GM18907 (cell line): Measurements from ENCODE around the gene JMJD1C.

Experiments used
- ATAC-seq: cut with Tn5 transposase; IDR thresholded peaks from one replicate; pipeline ENCODE4 v1.9.1; 2021; ENCODE audit warnings: mild to moderate bottlenecking, moderate library complexity; ENCODE audit not compliant: unreplicated experiment

The JMJD1C gene

DNA sequence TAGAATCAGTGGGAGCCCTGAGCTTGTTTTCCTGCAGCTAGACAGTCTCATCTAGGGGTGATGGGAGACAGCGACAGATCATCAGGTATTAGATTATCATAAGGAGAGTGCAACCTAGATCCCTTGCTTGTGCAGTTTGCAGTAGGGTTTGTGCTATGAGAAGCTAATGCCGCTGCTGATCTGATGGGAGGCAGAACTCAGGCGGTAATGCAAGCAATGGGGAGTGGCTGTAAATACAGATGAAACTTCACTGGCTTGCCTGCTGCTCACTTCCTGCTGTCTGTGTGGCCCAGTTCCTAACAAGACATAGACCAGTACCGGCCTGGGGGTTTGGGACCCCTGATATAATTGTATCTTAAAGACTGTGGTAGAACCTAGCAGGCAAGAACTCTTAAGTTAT is 315.0 kb downstream of the JMJD1C start:
- no peak for ATAC-seq

DNA sequence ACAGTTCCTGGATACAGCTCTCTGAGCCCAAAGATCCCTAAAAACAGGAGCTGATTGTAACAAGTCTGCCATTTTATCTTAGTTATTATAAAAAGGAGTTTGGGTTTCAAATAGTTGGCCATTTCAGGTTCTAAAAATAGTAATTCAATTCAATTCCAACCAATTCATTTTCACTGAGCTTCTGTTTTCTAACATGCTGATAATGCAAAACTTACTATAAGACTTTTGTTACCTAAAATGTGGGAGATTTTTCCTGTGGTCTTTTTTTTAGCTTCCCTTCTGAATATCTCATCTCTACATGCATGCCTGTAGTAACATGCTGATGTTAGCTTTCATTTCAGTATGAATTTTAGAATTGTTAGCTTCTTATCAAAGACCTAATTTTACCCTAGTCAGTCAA is 319.3 kb downstream of the JMJD1C start:
- ATAC-seq: no peak

DNA sequence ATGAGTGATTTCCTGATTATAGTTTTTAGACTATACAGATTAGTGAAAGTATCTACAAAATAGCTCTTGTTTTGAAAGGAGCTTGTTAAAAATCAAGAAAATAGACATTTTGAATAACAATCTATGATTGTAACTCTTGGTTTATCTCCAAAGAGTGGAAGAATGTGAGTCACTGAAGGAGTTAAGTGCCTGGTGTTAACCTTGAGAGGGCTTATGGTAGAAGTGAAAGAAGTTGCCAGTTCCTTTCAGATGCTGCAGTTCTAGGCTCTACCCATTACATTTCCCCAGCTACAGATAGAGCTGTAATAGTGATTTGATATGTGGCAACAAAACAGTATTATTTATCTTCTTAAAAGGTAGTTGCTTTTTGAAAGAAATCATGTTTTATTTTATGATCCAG is 320.0 kb downstream of the JMJD1C start:
- peak; percentile 57 for ATAC-seq

DNA sequence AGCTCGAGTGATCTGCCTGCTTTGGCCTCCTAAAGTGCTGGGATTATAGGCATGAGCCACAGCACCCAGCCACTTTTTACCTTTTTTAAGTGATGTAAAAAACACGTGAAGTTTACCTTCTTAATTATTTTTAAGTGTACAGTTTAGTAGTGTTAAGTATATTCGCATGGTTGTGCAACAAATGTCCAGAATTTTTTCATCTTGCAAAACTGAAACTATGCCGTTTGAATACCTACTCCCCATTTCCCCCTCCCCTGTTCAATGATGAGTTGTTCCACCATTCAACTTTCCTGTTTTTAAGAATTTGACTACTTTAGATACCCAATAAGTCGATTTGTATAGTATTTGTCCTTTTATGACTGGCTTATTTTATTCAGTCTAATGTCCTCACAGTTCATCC is 321.8 kb downstream of the JMJD1C start:
- no peak for ATAC-seq

DNA sequence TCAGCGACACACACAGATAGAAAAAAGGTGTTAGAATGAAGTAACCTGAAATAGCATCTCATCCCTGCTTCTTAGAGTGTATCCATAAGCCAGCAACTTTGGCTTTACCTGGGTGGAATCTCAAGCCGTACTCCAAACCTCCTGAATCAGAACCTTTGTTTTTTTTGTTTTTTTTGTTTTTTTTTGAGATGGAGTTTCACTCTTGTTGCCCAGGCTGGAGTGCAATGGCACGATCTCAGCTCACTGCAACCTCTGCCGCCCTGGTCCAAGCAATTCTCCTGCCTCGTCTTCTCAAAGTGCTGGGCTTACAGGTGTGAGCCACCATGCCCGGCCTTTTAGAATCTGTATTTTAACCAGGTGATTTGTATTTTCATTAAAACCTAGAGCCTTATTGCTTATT is 323.6 kb downstream of the JMJD1C start:
- no peak for ATAC-seq

DNA sequence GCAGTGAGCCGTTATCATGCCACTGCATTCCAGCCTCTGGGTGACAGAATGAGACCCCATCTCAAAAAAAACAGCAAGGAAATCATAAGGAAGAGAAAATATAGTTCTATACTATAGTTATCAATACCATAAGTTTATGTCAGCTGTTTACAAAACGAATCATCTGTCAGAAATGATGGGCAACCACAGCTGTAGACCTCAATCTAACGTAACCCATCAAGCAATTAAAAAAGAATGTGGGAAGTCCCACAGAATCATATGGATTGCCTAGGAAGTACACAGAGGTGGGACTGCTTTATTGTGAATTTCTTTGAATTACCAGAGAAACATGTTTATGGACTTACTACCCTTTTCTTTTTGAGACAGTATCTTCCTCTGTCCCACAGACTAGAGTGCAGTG is 325.7 kb downstream of the JMJD1C start:
- no peak for ATAC-seq

DNA sequence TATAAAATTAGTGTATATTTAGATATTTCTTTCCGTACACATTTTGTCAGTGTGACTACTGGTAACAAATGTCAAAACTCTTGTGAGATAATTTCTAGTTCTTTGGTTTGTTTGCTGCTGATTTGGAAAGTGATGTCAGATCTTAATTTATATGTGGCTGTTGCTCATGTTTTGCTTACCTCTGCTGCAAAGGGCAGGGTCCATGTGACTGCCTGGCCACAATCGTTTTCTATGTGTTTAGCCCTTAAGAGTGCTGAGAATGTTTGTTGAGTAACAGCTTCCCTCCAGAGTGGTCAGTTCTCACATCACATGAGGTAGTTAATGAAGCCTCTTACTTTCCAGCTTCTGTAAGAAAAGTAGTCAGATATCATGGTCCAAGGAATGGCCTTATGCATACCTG is 328.5 kb downstream of the JMJD1C start:
- no peak for ATAC-seq

DNA sequence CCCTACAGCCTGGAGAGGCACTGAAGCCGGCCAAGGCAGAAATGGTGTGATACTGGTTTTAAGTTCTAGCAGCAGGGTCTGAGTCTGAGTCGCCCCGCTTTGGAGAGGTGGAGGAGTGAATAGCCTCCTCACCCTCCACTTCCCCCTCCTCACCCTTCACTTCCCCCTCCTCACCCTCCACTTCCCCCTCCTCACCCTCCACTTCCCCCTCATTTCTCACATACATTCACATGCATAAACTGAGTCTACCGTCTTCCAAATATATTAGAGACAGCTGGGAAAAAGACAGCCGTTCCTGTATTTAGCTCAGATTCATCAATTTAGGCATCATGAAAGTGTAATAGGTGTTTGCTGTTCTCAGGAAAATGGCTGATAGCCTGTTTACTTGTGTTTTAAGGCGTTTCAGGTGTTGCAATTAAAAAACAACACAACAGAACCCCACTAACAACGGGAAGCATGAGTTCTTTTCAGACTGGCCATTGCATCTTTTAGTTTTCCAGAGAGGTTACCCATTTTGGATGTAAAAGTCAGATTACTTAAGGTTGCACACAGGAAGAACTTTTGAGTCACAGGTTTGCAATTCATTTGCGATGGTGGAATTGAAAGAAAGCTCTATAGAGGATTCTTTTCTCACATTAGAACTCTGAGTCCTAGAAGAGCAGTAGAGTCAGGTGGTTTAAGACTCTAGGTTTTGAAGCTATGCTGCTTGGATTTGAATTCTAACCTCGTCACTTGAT is 331.8 kb downstream of the JMJD1C start:
- ATAC-seq: no peak

DNA sequence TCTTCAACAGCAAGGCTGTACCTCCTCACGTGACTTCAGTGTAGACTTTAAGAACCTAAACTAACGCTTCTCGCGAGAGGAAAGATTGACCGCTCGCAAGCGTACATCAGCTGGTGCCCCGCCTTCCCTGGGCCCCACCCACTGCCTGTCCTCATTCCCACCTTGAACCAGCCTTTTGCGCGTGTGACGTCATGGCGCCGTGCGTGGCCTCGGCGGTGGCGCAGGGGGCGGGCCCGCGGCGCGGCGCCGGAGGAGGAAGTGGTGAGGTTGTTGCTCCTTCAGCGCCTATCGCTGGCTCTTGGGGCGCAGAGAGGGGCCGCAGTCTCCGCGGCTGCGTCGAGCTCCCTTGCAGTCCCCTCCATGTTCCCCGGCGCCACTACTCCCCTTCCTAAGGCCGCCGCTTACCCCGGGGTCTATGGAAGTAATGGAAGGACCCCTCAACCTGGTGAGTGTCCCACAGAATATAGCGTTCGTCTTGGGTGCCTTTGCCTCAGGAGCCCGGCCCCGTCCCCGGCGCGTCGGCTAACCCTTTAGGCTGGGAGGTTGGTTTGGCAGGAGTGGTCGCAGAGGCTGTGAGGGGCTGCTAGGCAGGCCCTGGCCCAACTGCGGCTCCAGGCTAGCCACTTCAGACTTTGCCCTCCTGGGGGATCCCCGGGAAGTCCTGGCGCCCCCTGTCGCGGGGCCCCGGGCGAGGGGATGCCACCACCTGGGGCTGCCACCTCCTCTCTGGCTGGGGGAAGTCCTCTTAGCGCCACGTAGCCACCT is 332.5 kb downstream of the JMJD1C start, which contains the start of gene NRBF2:
TSS of gene NRBF2 (plus strand) at position 273 of the 765 bp plus-strand sequence. CDS start at position 416, 143 bp downstream.
- ATAC-seq: peak; percentile 97

DNA sequence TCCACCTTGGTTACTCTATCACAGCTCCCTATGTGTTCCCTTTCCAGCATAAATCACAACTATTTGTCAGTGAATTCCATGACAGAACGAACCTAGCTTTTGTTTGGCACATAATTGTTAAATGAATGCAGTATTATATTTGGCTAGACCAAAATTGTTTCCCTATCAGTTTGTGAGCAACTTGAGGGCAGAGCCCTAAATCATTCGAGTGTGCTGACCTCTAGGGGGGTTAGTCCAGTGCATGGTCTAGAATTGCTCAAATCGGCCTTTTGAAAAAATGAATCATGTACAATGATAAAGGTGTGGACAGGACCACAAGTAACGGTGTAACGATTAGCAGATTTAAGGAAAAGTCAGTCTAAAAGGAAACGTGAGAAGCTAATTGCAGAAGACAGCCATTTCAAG is 333.1 kb downstream of the JMJD1C start:
- ATAC-seq: peak; percentile 0

DNA sequence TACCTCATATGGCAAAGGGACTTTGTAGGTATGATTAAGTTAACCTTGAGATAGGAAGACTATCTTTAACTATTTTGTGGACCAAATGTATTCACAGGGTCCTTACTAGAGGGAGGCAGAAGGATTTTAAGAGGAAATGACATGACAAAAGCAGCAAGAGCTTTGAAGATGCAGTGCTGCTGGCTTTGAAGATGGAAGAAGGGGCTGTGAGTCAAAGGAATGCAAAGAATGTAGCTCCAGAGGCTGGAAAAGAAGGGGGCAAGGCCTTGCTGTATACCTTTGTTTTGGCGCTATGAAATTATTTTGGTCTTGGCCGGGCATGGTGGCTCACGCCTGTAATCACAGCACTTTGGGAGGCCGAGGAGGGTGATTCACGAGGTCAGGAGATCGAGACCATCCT is 335.9 kb downstream of the JMJD1C start:
- no peak for ATAC-seq

DNA sequence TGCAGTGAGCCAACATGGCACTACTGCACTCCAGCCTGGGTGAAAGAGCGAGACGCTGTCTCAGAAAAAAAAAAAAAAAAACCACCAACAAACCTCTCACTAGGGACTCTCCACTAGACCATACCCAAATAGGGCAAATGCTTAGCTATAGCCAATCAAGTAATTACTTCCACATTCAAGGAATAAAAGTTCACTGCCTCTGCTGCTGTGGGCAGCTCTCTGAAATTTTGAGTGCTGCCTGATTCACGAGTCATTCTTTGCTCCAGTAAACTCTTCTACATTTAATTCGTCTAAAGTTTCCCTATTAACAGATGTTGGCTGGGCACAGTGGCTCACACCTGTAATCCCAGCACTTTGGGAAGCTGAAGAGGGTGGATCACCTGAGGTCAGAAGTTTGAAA is 337.3 kb downstream of the JMJD1C start:
- ATAC-seq: no peak

DNA sequence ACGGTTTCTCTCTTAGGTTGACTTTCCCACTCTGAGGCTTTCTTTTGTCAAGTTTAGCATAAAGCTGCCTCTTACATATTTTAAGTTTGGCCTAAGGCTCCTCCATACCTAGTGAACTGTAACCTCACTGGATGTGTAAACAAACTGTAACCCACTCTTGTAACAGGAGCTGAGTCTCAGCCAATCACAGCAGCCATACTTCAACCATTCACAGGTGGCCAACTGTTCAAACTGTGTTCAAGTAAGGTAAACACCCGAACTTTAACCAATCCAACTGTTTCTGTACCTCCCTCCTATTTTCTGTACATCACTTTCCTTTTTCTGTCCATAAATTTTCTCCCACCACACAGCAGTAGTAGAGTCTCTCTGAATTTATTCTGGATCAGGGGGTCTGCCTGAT is 340.3 kb downstream of the JMJD1C start:
- ATAC-seq: no peak

DNA sequence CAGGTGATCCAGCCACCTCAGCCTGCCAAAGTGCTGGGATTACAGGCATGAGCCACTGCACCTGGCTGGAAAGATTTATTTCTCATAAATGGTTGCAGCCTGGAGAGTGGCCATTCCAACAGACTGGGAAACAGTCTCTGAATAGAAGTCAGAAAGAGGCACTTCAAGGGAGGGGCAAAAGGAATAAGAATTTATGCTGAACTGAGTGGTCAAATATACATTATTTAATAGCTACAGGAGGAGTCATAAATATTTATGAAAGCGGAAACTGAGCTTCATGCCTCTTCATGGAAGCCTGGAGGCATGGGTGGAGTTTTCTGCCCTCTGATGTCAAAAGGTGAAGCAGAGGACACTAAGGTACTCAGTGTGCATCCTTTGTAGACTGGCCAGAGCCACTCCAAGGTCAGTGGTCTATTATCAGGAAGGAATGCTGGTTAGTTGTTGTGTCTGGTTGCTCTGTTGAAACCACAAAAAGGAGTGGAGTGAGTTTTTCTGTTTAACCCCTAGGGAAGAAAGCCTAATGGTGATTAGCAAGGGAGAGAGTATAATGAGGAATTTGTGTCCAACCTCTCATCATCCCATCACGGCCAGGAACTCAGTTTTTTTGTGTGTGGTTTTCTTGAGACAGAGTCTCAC is 341.9 kb downstream of the JMJD1C start:
- no peak for ATAC-seq

DNA sequence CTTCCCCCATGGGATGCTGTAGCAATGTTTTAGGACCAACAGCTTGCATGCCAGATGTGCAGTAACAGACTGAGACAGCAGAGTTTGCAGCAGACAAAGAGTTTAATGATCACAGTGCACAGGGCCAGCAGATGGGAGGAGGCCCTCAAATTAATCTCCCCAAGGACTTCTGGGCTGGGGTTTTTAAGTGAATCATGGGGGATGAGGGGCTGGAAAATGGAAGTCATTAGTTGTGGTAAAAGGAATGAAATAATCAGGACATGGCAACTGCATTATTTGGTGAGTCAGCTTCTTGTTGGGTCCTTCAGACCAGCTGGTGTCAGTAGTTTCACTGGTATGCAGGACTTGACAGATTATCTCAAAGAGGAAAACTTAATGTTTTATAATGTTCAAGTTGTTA is 345.2 kb downstream of the JMJD1C start:
- ATAC-seq: no peak

DNA sequence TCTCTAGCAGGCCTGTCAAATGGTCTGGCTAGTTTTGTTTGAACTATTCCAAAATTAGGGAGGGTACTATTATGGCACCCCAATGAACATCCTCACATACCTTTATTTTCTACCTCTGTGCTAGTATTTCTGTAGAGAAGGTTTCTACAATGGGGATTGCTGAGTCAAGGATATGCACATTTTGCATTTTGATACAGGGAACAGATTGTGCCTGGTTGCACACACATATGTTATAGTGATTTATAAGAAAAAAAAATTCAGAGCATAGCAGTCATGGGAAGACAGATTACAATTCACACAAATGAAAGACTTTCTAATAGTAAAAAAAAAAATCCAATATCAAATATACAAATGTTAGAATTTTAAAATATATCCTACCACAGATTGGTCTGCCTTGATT is 346.7 kb downstream of the JMJD1C start:
- ATAC-seq: no peak
